GM23338 (cell line): ENCODE measurements around the gene SCLT1. TPM values are rescaled to one million over a fixed set of nuclear protein-coding genes. Genes with fewer than 3 reads are reported as not detected.
"Not testable (repeated sequence)": the region's sequence is repeated elsewhere in the genome, so short reads cannot be mapped to it uniquely, and the experiment has no call there.

Source experiments
- ATAC-seq: fragments of 200-7000 bp; cut with Tn5 transposase; 3 replicates; pipeline ENCODE4 v1.9.1; 2020
- DNase-seq: peaks from one replicate; pipeline ENCODE4 v3.0.0-alpha.2; 2015; ENCODE audit warnings: low spot score
- H2AFZ ChIP-seq: fragments of 200-600 bp; sonication (generic); 2 replicates; pipeline ENCODE4 v1.8.0; 2016; ENCODE audit warnings: antibody characterized with exemption, mild to moderate bottlenecking, moderate library complexity
- H3F3A ChIP-seq: fragments of 200-600 bp; sonication (generic); replicated peaks from 2 replicates; pipeline ENCODE4 v1.8.0; 2017; ENCODE audit warnings: antibody characterized with exemption, mixed run types, low read depth
- H3K27ac ChIP-seq: fragments of 200-600 bp; sonication (generic); 2 replicates; pipeline ENCODE4 v1.6.1; 2016; ENCODE audit warnings: low read depth
- H3K27me3 ChIP-seq: fragments of 200-600 bp; sonication (generic); 2 replicates; pipeline ENCODE4 v1.8.0; 2016; ENCODE audit warnings: mild to moderate bottlenecking, mixed run types, moderate library complexity; ENCODE audit not compliant: insufficient read depth
- H3K36me3 ChIP-seq: fragments of 200-600 bp; sonication (generic); 2 replicates; pipeline ENCODE4 v1.8.0; 2016; ENCODE audit warnings: mild to moderate bottlenecking; ENCODE audit not compliant: insufficient read depth
- H3K4me1 ChIP-seq: fragments of 200-600 bp; sonication (generic); 2 replicates; pipeline ENCODE4 v1.8.0; 2016; ENCODE audit warnings: mild to moderate bottlenecking, moderate library complexity; ENCODE audit not compliant: insufficient read depth
- H3K4me2 ChIP-seq: fragments of 200-600 bp; sonication (generic); 2 replicates; pipeline ENCODE4 v1.7.1; 2017; ENCODE audit warnings: mixed run types
- H3K4me3 ChIP-seq: fragments of 200-600 bp; sonication (generic); 2 replicates; pipeline ENCODE4 v1.6.1; 2016; ENCODE audit warnings: mixed run types
- H3K79me2 ChIP-seq: fragments of 200-600 bp; sonication (generic); replicated peaks from 2 replicates; pipeline ENCODE4 v1.8.0; 2017; ENCODE audit warnings: mild to moderate bottlenecking; ENCODE audit not compliant: insufficient read depth
- H3K9me2 ChIP-seq: fragments of 200-600 bp; sonication (generic); 2 replicates; pipeline ENCODE4 v1.8.0; 2017; ENCODE audit not compliant: insufficient read depth
- H4K20me1 ChIP-seq: fragments of 200-600 bp; sonication (generic); replicated peaks from 2 replicates; pipeline ENCODE4 v1.8.0; 2017; ENCODE audit warnings: mild to moderate bottlenecking; ENCODE audit not compliant: insufficient read depth
- H3K27ac Mint-ChIP-seq: 2 replicates; pipeline ENCODE4 v1.8.0; 2020; ENCODE audit warnings: inconsistent platforms, mild to moderate bottlenecking, moderate library complexity, mixed read lengths
- H3K27me3 Mint-ChIP-seq: 3 replicates; pipeline ENCODE4 v1.8.0; 2022; ENCODE audit warnings: low read depth, mild to moderate bottlenecking, moderate library complexity, mixed read lengths, inconsistent platforms; ENCODE audit not compliant: insufficient read depth, poor library complexity
- H3K36me3 Mint-ChIP-seq: 3 replicates; pipeline ENCODE4 v1.8.0; 2021; ENCODE audit warnings: low read depth, mild to moderate bottlenecking, inconsistent platforms, moderate library complexity, mixed read lengths
- H3K4me1 Mint-ChIP-seq: 3 replicates; pipeline ENCODE4 v1.8.0; 2020; ENCODE audit warnings: mild to moderate bottlenecking, inconsistent platforms, mixed read lengths
- H3K4me3 Mint-ChIP-seq: 3 replicates; pipeline ENCODE4 v1.8.0; 2021; ENCODE audit warnings: moderate library complexity, mild to moderate bottlenecking, inconsistent platforms, mixed read lengths
- H3K9me3 Mint-ChIP-seq: 3 replicates; pipeline ENCODE4 v1.8.0; 2020; ENCODE audit warnings: moderate library complexity, mild to moderate bottlenecking, inconsistent platforms, mixed read lengths
- CREB1 ChIP-seq: fragments of 250-450 bp; sonication (Bioruptor Pico); IDR thresholded peaks from 2 replicates; pipeline ENCODE4 v1.5.0; 2020; ENCODE audit warnings: low read depth, mild to moderate bottlenecking, moderate library complexity
- JUNB ChIP-seq: IDR thresholded peaks from one replicate; pipeline ENCODE4 v1.6.1; 2016; ENCODE audit warnings: antibody characterized with exemption; ENCODE audit not compliant: unreplicated experiment
- NANOG ChIP-seq: IDR thresholded peaks from 2 replicates; pipeline ENCODE4 v1.6.1; 2016; ENCODE audit warnings: antibody characterized with exemption, borderline replicate concordance
- POLR2AphosphoS5 ChIP-seq: IDR thresholded peaks from 2 replicates; pipeline ENCODE4 v1.6.1; 2016; ENCODE audit warnings: antibody characterized with exemption, low read depth
- STAT1 ChIP-seq: IDR thresholded peaks from one replicate; pipeline ENCODE4 v1.6.1; 2016; ENCODE audit warnings: antibody characterized with exemption; ENCODE audit not compliant: unreplicated experiment
- ZNF114 ChIP-seq: fragments of 250-450 bp; sonication (Bioruptor Pico); IDR thresholded peaks from 2 replicates; pipeline ENCODE4 v1.5.0; 2020; ENCODE audit warnings: mild to moderate bottlenecking, moderate library complexity
- ZNF331 ChIP-seq: fragments of 250-450 bp; sonication (Bioruptor Pico); IDR thresholded peaks from 2 replicates; pipeline ENCODE4 v1.5.0; 2020; ENCODE audit warnings: low read depth, mild to moderate bottlenecking, moderate library complexity
- polyA plus RNA-seq: library from polyadenylated mRNA; unstranded; fragments of >200 nt; fragmentation: Nextera tagmentation; extraction: Ambion mirVana; gene quantifications from 2 replicates; pipeline ENCODE4 v1.2.1, GENCODE V29; 2016
- total RNA-seq: library from RNA; depleted of rRNA; stranded (reverse); fragments of >200 nt; shearing (Covaris generic); gene quantifications from 2 replicates; pipeline ENCODE4 v1.2.3, GENCODE V29; 2014
- TF ChIP-seq, protein P1 (sequence below): IDR thresholded peaks from one replicate; pipeline ENCODE4 v1.6.1; 2018; ENCODE audit warnings: antibody characterized with exemption; ENCODE audit not compliant: unreplicated experiment
- TF ChIP-seq, protein P2 (sequence below): fragments of 250-450 bp; sonication (Bioruptor Pico); IDR thresholded peaks from 2 replicates; pipeline ENCODE4 v1.5.0; 2020; ENCODE audit warnings: mild to moderate bottlenecking, moderate library complexity

The SCLT1 gene
- total and polyA plus RNA-seq, 2 experiments from 2014 or later: 18.5 to 18.9 TPM

GRCh38 chr4:129077326-129077725 lies 16.0 kb downstream of the SCLT1 start (continued):
- TF ChIP-seq, protein P1, sequence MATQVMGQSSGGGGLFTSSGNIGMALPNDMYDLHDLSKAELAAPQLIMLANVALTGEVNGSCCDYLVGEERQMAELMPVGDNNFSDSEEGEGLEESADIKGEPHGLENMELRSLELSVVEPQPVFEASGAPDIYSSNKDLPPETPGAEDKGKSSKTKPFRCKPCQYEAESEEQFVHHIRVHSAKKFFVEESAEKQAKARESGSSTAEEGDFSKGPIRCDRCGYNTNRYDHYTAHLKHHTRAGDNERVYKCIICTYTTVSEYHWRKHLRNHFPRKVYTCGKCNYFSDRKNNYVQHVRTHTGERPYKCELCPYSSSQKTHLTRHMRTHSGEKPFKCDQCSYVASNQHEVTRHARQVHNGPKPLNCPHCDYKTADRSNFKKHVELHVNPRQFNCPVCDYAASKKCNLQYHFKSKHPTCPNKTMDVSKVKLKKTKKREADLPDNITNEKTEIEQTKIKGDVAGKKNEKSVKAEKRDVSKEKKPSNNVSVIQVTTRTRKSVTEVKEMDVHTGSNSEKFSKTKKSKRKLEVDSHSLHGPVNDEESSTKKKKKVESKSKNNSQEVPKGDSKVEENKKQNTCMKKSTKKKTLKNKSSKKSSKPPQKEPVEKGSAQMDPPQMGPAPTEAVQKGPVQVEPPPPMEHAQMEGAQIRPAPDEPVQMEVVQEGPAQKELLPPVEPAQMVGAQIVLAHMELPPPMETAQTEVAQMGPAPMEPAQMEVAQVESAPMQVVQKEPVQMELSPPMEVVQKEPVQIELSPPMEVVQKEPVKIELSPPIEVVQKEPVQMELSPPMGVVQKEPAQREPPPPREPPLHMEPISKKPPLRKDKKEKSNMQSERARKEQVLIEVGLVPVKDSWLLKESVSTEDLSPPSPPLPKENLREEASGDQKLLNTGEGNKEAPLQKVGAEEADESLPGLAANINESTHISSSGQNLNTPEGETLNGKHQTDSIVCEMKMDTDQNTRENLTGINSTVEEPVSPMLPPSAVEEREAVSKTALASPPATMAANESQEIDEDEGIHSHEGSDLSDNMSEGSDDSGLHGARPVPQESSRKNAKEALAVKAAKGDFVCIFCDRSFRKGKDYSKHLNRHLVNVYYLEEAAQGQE: no peak
- TF ChIP-seq STAT1: no peak
- no peak for TF ChIP-seq JUNB
- TF ChIP-seq ZNF331 (CRISPR knock-in tag): no peak
- no peak for TF ChIP-seq CREB1

- H3K27me3 ChIP-seq, H3K4me3 Mint-ChIP-seq, H3K4me3 ChIP-seq, H3K27ac ChIP-seq, H3K4me2 ChIP-seq, H3F3A ChIP-seq, H4K20me1 ChIP-seq, H3K36me3 ChIP-seq, H3K4me1 ChIP-seq, H3K4me1 Mint-ChIP-seq, H3K27me3 Mint-ChIP-seq, H2AFZ ChIP-seq, H3K9me2 ChIP-seq, H3K27ac Mint-ChIP-seq, DNase-seq, ATAC-seq, H3K79me2 ChIP-seq: not testable (repeated sequence)
- peaks cover 31% of the 10 kb centered on the region for H3K9me3 Mint-ChIP-seq
- H3K36me3 Mint-ChIP-seq: peaks cover 39% of the 10 kb centered on the region
These were observed 23.8 kb downstream of the SCLT1 start for GRCh38 chr4:129069537-129069936.

- H3K27ac ChIP-seq: no peak overlapping the region
- no peaks in the 10 kb centered on the region for H3K9me2 ChIP-seq
- no peaks in the 10 kb centered on the region for H3K27me3 ChIP-seq
- no peak overlapping the region for H2AFZ ChIP-seq
- Mint-ChIP-seq H3K36me3 (peaks cover 51% of the 10 kb centered on the region), H3K27me3 (no peaks in the 10 kb centered on the region), H3K4me1 (no peaks in the 10 kb centered on the region), H3K4me3 (no peak overlapping the region), H3K27ac (no peak overlapping the region), H3K9me3 (peaks cover 59% of the 10 kb centered on the region)
- no peak for ATAC-seq
- no peak for DNase-seq
- no peak overlapping the region for H3K4me3 ChIP-seq
- H3K4me1 ChIP-seq: no peaks in the 10 kb centered on the region
- no peaks in the 10 kb centered on the region for H3K79me2 ChIP-seq
- H3F3A ChIP-seq: no peaks in the 10 kb centered on the region
- H3K4me2 ChIP-seq: no peak overlapping the region
- peaks cover 7% of the 10 kb centered on the region for H3K36me3 ChIP-seq
- H4K20me1 ChIP-seq: no peaks in the 10 kb centered on the region
- TF ChIP-seq POLR2AphosphoS5: no peak
- no peak for TF ChIP-seq ZNF331 (CRISPR knock-in tag)
- no peak for TF ChIP-seq STAT1
- TF ChIP-seq NANOG: no peak
- no peak for TF ChIP-seq CREB1
- TF ChIP-seq, protein P2, sequence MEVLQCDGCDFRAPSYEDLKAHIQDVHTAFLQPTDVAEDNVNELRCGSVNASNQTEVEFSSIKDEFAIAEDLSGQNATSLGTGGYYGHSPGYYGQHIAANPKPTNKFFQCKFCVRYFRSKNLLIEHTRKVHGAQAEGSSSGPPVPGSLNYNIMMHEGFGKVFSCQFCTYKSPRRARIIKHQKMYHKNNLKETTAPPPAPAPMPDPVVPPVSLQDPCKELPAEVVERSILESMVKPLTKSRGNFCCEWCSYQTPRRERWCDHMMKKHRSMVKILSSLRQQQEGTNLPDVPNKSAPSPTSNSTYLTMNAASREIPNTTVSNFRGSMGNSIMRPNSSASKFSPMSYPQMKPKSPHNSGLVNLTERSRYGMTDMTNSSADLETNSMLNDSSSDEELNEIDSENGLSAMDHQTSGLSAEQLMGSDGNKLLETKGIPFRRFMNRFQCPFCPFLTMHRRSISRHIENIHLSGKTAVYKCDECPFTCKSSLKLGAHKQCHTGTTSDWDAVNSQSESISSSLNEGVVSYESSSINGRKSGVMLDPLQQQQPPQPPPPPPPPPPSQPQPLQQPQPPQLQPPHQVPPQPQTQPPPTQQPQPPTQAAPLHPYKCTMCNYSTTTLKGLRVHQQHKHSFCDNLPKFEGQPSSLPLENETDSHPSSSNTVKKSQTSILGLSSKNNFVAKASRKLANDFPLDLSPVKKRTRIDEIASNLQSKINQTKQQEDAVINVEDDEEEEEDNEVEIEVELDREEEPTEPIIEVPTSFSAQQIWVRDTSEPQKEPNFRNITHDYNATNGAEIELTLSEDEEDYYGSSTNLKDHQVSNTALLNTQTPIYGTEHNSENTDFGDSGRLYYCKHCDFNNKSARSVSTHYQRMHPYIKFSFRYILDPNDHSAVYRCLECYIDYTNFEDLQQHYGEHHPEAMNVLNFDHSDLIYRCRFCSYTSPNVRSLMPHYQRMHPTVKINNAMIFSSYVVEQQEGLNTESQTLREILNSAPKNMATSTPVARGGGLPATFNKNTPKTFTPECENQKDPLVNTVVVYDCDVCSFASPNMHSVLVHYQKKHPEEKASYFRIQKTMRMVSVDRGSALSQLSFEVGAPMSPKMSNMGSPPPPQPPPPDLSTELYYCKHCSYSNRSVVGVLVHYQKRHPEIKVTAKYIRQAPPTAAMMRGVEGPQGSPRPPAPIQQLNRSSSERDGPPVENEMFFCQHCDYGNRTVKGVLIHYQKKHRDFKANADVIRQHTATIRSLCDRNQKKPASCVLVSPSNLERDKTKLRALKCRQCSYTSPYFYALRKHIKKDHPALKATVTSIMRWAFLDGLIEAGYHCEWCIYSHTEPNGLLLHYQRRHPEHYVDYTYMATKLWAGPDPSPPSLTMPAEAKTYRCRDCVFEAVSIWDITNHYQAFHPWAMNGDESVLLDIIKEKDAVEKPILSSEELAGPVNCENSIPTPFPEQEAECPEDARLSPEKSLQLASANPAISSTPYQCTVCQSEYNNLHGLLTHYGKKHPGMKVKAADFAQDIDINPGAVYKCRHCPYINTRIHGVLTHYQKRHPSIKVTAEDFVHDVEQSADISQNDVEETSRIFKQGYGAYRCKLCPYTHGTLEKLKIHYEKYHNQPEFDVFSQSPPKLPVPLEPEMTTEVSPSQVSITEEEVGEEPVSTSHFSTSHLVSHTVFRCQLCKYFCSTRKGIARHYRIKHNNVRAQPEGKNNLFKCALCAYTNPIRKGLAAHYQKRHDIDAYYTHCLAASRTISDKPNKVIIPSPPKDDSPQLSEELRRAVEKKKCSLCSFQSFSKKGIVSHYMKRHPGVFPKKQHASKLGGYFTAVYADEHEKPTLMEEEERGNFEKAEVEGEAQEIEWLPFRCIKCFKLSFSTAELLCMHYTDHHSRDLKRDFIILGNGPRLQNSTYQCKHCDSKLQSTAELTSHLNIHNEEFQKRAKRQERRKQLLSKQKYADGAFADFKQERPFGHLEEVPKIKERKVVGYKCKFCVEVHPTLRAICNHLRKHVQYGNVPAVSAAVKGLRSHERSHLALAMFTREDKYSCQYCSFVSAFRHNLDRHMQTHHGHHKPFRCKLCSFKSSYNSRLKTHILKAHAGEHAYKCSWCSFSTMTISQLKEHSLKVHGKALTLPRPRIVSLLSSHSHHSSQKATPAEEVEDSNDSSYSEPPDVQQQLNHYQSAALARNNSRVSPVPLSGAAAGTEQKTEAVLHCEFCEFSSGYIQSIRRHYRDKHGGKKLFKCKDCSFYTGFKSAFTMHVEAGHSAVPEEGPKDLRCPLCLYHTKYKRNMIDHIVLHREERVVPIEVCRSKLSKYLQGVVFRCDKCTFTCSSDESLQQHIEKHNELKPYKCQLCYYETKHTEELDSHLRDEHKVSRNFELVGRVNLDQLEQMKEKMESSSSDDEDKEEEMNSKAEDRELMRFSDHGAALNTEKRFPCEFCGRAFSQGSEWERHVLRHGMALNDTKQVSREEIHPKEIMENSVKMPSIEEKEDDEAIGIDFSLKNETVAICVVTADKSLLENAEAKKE: no peak
- no peak for TF ChIP-seq ZNF114
- TF ChIP-seq JUNB: no peak
These were observed 28.6 kb downstream of the SCLT1 start for GRCh38 chr4:129064717-129065116.
